ENCODE results near the gene KCNQ5.
"Not testable (repeated sequence)": the region's sequence is repeated elsewhere in the genome, so short reads cannot be mapped to it uniquely, and the experiment has no call there.

Gene KCNQ5

GRCh38 chr6:72621291-72622093 is at the start of gene KCNQ5:
TSS of gene KCNQ5 (plus strand) at chr6:72622064.
- DNase-seq (ENCODE audit: low read depth), result no peak

GRCh38 chr6:72579865-72580264 is 42.0 kb upstream of the KCNQ5 start:
- DNase-seq (ENCODE audit: low read depth), result no peak

- no peak for DNase-seq (ENCODE audit: low read depth)
Observed at GRCh38 chr6:72580281-72580940, 41.5 kb upstream of the KCNQ5 start.

- DNase-seq (ENCODE audit: low read depth), result not testable (repeated sequence)
Observed at GRCh38 chr6:72580950-72581349, 40.9 kb upstream of the KCNQ5 start.

- DNase-seq (ENCODE audit: low read depth), result no peak
Observed at GRCh38 chr6:72588155-72588554, 33.7 kb upstream of the KCNQ5 start.

GRCh38 chr6:72589096-72589495 is 32.8 kb upstream of the KCNQ5 start:
- DNase-seq (ENCODE audit: low read depth), result no peak

- no peak for DNase-seq (ENCODE audit: low read depth)
Observed at GRCh38 chr6:72595812-72596211, 26.1 kb upstream of the KCNQ5 start.

GRCh38 chr6:72616406-72617015 is 5.4 kb upstream of the KCNQ5 start:
- no peak for DNase-seq (ENCODE audit: low read depth)

GRCh38 chr6:72617721-72618120 is 4.1 kb upstream of the KCNQ5 start:
- no peak for DNase-seq (ENCODE audit: low read depth)

GRCh38 chr6:72619883-72620696 is 1.8 kb upstream of the KCNQ5 start:
- DNase-seq (ENCODE audit: low read depth), result no peak

- DNase-seq (ENCODE audit: low read depth), result no peak
Observed at GRCh38 chr6:72620871-72621290, 983 bp upstream of the KCNQ5 start.

GRCh38 chr6:72622094-72622940 is 453 bp downstream of the KCNQ5 start:
- no peak for DNase-seq (ENCODE audit: low read depth)

- DNase-seq (ENCODE audit: low read depth), result no peak
Observed at GRCh38 chr6:72623808-72624207, 1.9 kb downstream of the KCNQ5 start.

- DNase-seq (ENCODE audit: low read depth), result no peak
Observed at GRCh38 chr6:72624557-72625160, 2.8 kb downstream of the KCNQ5 start.

GRCh38 chr6:72626126-72626525 is 4.3 kb downstream of the KCNQ5 start:
- DNase-seq (ENCODE audit: low read depth), result no peak

GRCh38 chr6:72627539-72627938 is 5.7 kb downstream of the KCNQ5 start:
- DNase-seq (ENCODE audit: low read depth), result no peak

- no peak for DNase-seq (ENCODE audit: low read depth)
Observed at GRCh38 chr6:72631480-72631879, 9.6 kb downstream of the KCNQ5 start.

- no peak for DNase-seq (ENCODE audit: low read depth)
Observed at GRCh38 chr6:72635636-72636035, 13.8 kb downstream of the KCNQ5 start.

GRCh38 chr6:72636215-72636614 is 14.4 kb downstream of the KCNQ5 start:
- no peak for DNase-seq (ENCODE audit: low read depth)

- no peak for DNase-seq (ENCODE audit: low read depth)
Observed at GRCh38 chr6:72636786-72637185, 14.9 kb downstream of the KCNQ5 start.
